ENCODE results near the gene GNG11.

The GNG11 gene

GRCh38 chr7:93921607-93922566 lies at the start of gene GNG11:
Gene GNG11, plus strand, starts transcription at chr7:93921735. Its CDS starts 403 bp downstream, at chr7:93922138.
- TF ChIP-seq POLR2A (IDR thresholded peaks at IDR 0.05; ENCODE audit: low read depth, low read length), result peak; percentile 24; the same call in 1 of the 2 replicates
- FAIRE-seq (peak; percentile 93), DNase-seq (ENCODE audit: insufficient read length, low spot score) (peak; percentile 52)

DNA sequence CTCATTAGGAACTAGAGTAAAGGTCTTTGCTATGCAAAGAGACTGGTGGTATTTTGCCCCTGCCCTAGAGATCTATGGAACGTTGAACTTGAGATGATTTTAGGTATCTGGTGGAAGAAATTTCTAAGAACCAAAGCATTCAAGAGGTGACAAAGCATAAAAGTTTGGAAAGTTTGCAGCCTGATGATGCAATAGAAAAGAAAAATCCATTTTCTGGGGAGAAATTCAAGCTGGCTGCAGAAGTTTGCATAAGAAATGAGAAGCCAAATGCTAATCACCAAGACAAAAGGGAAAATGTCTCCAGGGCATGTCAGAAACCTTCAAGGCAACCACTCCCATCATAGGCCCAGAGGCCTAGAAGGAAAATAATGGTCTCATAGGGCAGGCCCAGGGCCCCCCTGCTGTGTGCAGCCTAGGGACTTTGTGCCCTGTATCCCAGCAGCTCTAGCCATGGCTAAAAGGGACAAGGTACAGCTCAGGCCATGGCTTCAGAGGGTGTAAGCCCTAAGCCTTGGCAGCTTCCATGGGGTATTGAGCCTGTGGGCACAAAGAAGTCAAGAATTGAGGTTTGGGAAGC lies 47.4 kb upstream of the GNG11 start:
- FAIRE-seq (no peak), DNase-seq (ENCODE audit: insufficient read length, low spot score) (no peak)
- TF ChIP-seq POLR2A (IDR thresholded peaks at IDR 0.05; ENCODE audit: low read depth, low read length), result no peak

DNA sequence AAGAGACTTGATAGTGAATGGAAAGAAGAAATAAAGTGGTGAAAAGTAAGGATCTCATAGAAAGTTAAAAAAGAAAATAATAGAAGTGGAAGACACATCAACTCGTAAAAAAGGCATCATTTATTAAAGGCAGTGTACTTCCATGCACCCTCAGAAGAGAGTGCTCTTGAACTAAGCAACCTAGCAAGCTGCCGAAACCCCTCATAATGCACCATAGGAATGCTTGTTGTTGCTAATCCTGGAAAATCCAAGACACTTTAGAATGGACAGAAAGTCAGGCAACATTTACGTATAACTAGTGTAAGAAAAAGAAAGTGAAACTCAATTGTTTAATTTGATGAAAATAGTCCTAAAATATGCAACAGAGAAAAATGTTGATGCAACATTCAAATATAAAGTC lies 43.8 kb upstream of the GNG11 start:
- FAIRE-seq, result no peak
- DNase-seq (ENCODE audit: insufficient read length, low spot score), result no peak
- no peak for TF ChIP-seq POLR2A (IDR thresholded peaks at IDR 0.05; ENCODE audit: low read depth, low read length)

- FAIRE-seq (no peak), DNase-seq (ENCODE audit: insufficient read length, low spot score) (no peak)
- TF ChIP-seq POLR2A (IDR thresholded peaks at IDR 0.05; ENCODE audit: low read depth, low read length), result no peak
Observed at GRCh38 chr7:93879356-93879755, 42.2 kb upstream of the GNG11 start.

GRCh38 chr7:93882468-93882867 lies 39.1 kb upstream of the GNG11 start:
- no peak for TF ChIP-seq POLR2A (IDR thresholded peaks at IDR 0.05; ENCODE audit: low read depth, low read length)
- FAIRE-seq (no peak), DNase-seq (ENCODE audit: insufficient read length, low spot score) (no peak)

DNA sequence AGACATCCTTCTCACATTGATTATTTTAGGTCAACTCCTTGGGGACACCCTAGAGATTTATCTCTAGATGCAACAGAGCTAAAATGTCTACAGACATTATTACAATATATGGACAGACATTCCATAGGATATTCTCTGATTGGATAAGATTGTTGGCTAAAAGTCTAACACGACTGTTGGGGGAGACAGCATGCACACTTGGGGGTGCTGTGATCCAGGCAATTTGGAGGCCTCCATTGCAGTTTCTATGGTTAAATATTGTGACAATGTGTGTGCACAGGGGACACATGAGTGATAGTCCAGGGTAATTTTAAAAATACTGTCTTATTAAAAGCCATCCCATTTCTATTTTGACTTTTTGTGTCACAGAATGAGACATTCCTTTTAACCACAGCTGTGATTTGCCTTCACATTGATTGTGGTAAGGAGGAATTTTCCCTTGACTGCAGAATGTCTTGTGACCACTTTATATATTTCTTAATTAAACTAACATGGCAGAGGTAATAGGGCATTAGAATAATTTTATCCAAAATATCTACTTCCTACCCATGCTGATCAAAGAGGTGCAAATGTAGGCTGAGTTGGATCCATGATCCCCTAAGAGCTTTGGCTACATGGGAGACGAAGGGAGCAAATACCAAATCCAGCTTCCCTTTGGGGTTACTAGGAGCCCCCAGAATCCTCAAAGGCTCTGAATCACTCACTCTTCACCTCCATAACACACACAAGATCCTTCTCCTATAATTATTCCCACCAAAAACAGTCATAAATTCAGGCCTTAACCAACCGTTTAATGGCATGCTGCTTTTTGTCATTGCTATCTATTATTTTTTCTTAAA lies 38.2 kb upstream of the GNG11 start:
- DNase-seq (ENCODE audit: insufficient read length, low spot score) (no peak), FAIRE-seq (no peak)
- TF ChIP-seq POLR2A (IDR thresholded peaks at IDR 0.05; ENCODE audit: low read depth, low read length), result no peak

DNA sequence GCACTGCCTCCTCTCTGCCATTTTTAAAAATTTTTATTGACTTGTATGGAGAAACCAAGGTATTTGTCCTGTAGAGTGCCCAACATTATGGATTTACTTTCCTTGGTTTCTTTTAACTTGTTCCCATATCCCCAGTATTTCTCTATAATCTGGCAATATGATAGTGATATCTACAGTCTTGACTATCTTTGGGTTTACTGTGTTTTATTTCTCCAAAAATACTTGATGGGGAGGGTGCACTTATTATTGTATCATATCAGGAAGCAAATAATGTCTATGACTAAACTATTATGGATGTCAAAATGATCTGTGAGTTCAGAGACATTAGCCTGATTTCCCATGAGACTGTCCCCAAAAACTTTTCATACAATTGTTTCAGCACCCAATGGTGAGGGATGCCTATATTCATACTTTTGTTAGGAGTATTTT lies 37.6 kb upstream of the GNG11 start:
- DNase-seq (ENCODE audit: insufficient read length, low spot score) (no peak), FAIRE-seq (no peak)
- no peak for TF ChIP-seq POLR2A (IDR thresholded peaks at IDR 0.05; ENCODE audit: low read depth, low read length)

GRCh38 chr7:93884541-93884940 lies 37.0 kb upstream of the GNG11 start:
- TF ChIP-seq POLR2A (IDR thresholded peaks at IDR 0.05; ENCODE audit: low read depth, low read length), result no peak
- no peak for FAIRE-seq
- no peak for DNase-seq (ENCODE audit: insufficient read length, low spot score)

DNA sequence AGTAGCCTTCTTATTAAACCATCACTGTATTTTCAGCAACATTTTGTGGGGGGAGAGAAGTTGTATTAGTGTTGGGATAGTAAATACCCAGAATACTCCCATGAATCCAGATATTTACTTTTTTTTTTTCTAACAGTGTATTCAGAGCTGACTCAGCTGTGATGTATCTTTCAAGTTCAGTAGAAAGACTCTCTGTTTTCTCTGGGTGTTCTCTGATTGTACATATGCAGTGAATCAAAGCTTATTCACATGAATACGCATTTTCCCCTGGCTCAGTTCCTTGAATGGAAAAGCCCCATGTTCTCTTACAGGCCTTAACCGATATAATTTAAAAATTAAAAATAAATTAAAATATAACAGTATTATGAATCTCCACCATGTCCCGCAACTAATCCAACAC lies 32.3 kb upstream of the GNG11 start:
- TF ChIP-seq POLR2A (IDR thresholded peaks at IDR 0.05; ENCODE audit: low read depth, low read length), result no peak
- FAIRE-seq (peak; percentile 77), DNase-seq (ENCODE audit: insufficient read length, low spot score) (no peak)

GRCh38 chr7:93890041-93890463 lies 31.5 kb upstream of the GNG11 start:
- no peak for TF ChIP-seq POLR2A (IDR thresholded peaks at IDR 0.05; ENCODE audit: low read depth, low read length)
- FAIRE-seq, result no peak
- DNase-seq (ENCODE audit: insufficient read length, low spot score), result no peak

DNA sequence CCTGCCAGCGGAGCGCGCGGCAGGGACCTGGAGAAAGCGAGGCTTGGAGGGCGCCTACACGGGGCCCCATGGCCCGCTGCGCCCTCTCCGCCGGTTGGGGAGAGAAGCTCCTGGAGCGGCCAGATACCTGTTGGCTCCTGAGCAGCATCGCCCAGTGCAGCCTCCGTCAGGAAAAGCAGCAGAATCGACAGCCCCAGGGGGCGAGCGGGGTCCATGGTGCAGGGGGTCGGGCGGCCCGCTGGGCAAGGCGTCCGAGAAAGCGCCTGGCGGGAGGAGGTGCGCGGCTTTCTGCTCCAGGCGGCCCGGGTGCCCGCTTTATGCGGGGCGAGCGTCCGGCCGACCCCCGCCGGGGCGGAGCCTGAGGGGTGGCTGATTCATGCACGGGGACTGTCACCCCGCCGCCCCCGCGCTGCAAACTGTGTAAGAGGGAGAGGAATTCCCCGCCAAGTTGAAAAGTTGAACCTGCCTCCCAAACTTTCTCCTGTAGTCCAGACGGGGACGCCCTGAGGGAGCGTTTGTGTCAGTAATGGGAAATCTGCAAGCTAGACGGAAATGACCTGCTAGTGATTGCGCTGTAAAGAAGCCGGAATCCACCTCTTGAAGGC lies 31.0 kb upstream of the GNG11 start, which contains the start of gene TFPI2:
Gene TFPI2 (minus strand): TSS at position 290 of the 605 bp plus-strand sequence. CDS start 75 bp downstream, at position 215.
- peak; percentile 58 for DNase-seq (ENCODE audit: insufficient read length, low spot score)
- TF ChIP-seq POLR2A (IDR thresholded peaks at IDR 0.05; ENCODE audit: low read depth, low read length), result no peak
- peak; percentile 38 for FAIRE-seq

DNA sequence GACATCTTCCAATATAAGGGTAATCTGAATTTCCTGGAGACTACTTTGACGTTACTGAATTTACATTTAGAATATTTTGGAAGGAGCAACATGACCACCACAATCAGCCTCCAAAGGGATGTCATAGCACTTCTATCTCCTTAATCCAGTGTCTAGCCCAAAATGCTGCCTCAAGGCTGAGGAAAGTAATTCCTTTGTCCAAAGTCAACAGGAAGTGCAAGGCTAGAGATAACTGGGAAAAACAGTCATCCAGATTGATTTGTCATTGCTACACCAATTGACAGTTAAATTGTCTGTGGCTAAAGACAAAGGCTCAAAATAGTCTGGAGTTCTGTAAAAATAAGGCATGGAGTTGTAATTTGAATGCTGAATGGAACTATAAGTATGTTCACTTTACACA lies 27.1 kb upstream of the GNG11 start:
- DNase-seq (ENCODE audit: insufficient read length, low spot score) (no peak), FAIRE-seq (no peak)

GRCh38 chr7:93894966-93895640 lies 26.4 kb upstream of the GNG11 start:
- no peak for FAIRE-seq
- DNase-seq (ENCODE audit: insufficient read length, low spot score), result no peak
- no peak for TF ChIP-seq POLR2A (IDR thresholded peaks at IDR 0.05; ENCODE audit: low read depth, low read length)

More for the DNA sequence above, 27.1 kb upstream of the GNG11 start:
- no peak for TF ChIP-seq POLR2A (IDR thresholded peaks at IDR 0.05; ENCODE audit: low read depth, low read length)

Data from H54 (cell line).